ENCODE results near the gene TAF11L3.
A peak's percentile ranks its signal among the peaks of the same experiment; 100 is the strongest.
"Not testable (repeated sequence)": the region's sequence is repeated elsewhere in the genome, so short reads cannot be mapped to it uniquely, and the experiment has no call there.

Gene TAF11L3

DNA sequence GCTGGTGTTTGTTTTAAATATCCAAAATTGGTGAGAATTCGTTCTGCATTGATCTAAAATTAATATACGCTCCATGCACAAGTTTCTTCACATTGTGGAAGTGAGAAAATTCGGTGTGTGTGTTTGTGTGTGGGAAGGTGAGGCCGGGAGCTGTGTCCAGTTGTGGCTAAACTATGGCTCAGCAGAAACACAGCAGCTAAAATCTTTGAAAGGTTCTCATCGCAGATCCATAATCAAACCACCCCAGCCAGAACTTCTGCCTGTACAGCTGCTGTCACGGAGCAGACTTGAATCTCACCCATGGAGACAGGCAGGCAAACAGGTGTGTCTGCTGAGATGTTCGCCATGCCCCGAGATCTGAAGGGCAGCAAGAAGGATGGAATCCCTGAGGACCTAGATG is 20.2 kb upstream of the TAF11L3 start, which contains the start of gene TAF11L2:
Gene TAF11L2, plus strand, starts transcription at position 301 of the 400 bp plus-strand sequence.
- not testable (repeated sequence) for H3K36me3 ChIP-seq (ENCODE audit: control insufficient read depth in 1 of 2, insufficient read depth in 2 of 2, low read length in 2 of 2); H3K4me1 ChIP-seq (ENCODE audit: control insufficient read depth in 1 of 2, insufficient read depth in 2 of 2, low read length in 2 of 2); H2BK5ac ChIP-seq (ENCODE audit: low read depth, low read length, poor library complexity); H2AK5ac ChIP-seq (ENCODE audit: low read length); H3K4ac ChIP-seq (ENCODE audit: low read depth, low read length); H3K79me1 ChIP-seq (ENCODE audit: low read length); H3K27me3 ChIP-seq (ENCODE audit: insufficient read depth, low read length); H3K4me3 ChIP-seq (ENCODE audit: low read depth, low read length); H3K79me2 ChIP-seq (ENCODE audit: control insufficient read depth, insufficient read depth, low read length, poor library complexity); H3K27ac ChIP-seq (ENCODE audit: low read depth, low read length); H3K9me3 ChIP-seq (ENCODE audit: insufficient read depth, low read depth, low read length); DNase-seq; H3K18ac ChIP-seq (ENCODE audit: low read length); H4K12ac ChIP-seq (ENCODE audit: low read depth, low read length); H2BK120ac ChIP-seq (ENCODE audit: insufficient read depth, low read length, poor library complexity); H3K9ac ChIP-seq (ENCODE audit: low read length); H4K8ac ChIP-seq (ENCODE audit: low read depth, low read length); H3K4me2 ChIP-seq (ENCODE audit: low read length); H2BK12ac ChIP-seq (ENCODE audit: low read length); H2AFZ ChIP-seq (ENCODE audit: insufficient read depth, low read length, poor library complexity); H3K14ac ChIP-seq (ENCODE audit: low read length)
- no CpG with 5 or more reads among the region's 8 CpGs for WGBS (ENCODE audit: extremely low coverage, insufficient coverage, insufficient read length)
- peak within 1 kb of the TSS; percentile 81 for H3K23ac ChIP-seq (ENCODE audit: low read length)
- H4K91ac ChIP-seq (ENCODE audit: low read depth, low read length): peak within 1 kb of the TSS; percentile 14

- no peak overlapping the region for H3K27ac ChIP-seq (ENCODE audit: low read depth, low read length)
- no peak overlapping the region for H3K4ac ChIP-seq (ENCODE audit: low read depth, low read length)
- no peak overlapping the region for H3K9ac ChIP-seq (ENCODE audit: low read length)
- no peak overlapping the region for H2AFZ ChIP-seq (ENCODE audit: insufficient read depth, low read length, poor library complexity)
- no peak overlapping the region for H2BK5ac ChIP-seq (ENCODE audit: low read depth, low read length, poor library complexity)
- H3K23ac ChIP-seq (ENCODE audit: low read length): no peak overlapping the region
- H3K36me3 ChIP-seq (ENCODE audit: control insufficient read depth in 1 of 2, insufficient read depth in 2 of 2, low read length in 2 of 2): no peaks in the 10 kb centered on the region
- H3K4me3 ChIP-seq (ENCODE audit: low read depth, low read length): no peak overlapping the region
- H3K79me2 ChIP-seq (ENCODE audit: control insufficient read depth, insufficient read depth, low read length, poor library complexity): no peaks in the 10 kb centered on the region
- no peak overlapping the region for H4K8ac ChIP-seq (ENCODE audit: low read depth, low read length)
- no peak overlapping the region for H4K12ac ChIP-seq (ENCODE audit: low read depth, low read length)
- H3K4me1 ChIP-seq (ENCODE audit: control insufficient read depth in 1 of 2, insufficient read depth in 2 of 2, low read length in 2 of 2): no peaks in the 10 kb centered on the region
- DNase-seq: no peak
- no peak overlapping the region for H3K18ac ChIP-seq (ENCODE audit: low read length)
- no peak overlapping the region for H3K4me2 ChIP-seq (ENCODE audit: low read length)
- no peak overlapping the region for H2AK5ac ChIP-seq (ENCODE audit: low read length)
- H3K27me3 ChIP-seq (ENCODE audit: insufficient read depth, low read length): no peaks in the 10 kb centered on the region
- H2BK12ac ChIP-seq (ENCODE audit: low read length): no peak overlapping the region
- H3K79me1 ChIP-seq (ENCODE audit: low read length): no peaks in the 10 kb centered on the region
- no peak overlapping the region for H4K91ac ChIP-seq (ENCODE audit: low read depth, low read length)
- H3K9me3 ChIP-seq (ENCODE audit: insufficient read depth, low read depth, low read length): no peaks in the 10 kb centered on the region
- no peak overlapping the region for H3K14ac ChIP-seq (ENCODE audit: low read length)
- no CpG with 5 or more reads among the region's 17 CpGs for WGBS (ENCODE audit: extremely low coverage, insufficient coverage, insufficient read length)
- H2BK120ac ChIP-seq (ENCODE audit: insufficient read depth, low read length, poor library complexity): no peak overlapping the region
These were observed 6.3 kb upstream of the TAF11L3 start for GRCh38 chr5:17511775-17512325.

DNA sequence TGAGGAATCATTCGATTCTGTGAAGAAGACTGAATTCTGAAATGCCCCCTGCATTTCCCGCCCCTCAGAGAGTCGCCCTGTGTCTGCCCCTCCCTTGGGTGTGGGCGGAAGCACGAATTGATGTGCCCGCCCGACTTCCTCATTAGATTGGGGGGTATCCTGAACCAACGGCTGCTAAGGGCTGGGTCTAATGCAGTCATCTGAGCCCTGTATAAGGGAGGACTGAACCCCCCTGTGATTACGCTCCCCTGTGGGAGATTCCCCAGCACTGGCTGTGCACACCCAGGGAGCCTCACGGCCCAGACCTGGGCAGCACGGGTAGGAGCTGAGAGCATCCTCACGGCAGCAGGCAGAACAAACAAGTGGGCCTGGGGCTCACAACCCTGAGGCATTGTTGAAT is 641 bp upstream of the TAF11L3 start:
- not testable (repeated sequence) for H4K12ac ChIP-seq (ENCODE audit: low read depth, low read length); H3K23ac ChIP-seq (ENCODE audit: low read length); H4K8ac ChIP-seq (ENCODE audit: low read depth, low read length); H4K91ac ChIP-seq (ENCODE audit: low read depth, low read length); H3K9me3 ChIP-seq (ENCODE audit: insufficient read depth, low read depth, low read length); H3K27me3 ChIP-seq (ENCODE audit: insufficient read depth, low read length); H3K27ac ChIP-seq (ENCODE audit: low read depth, low read length); H2BK12ac ChIP-seq (ENCODE audit: low read length); DNase-seq; H2AK5ac ChIP-seq (ENCODE audit: low read length); H3K36me3 ChIP-seq (ENCODE audit: control insufficient read depth in 1 of 2, insufficient read depth in 2 of 2, low read length in 2 of 2); H3K79me2 ChIP-seq (ENCODE audit: control insufficient read depth, insufficient read depth, low read length, poor library complexity); H3K4me3 ChIP-seq (ENCODE audit: low read depth, low read length); H2BK120ac ChIP-seq (ENCODE audit: insufficient read depth, low read length, poor library complexity); H2AFZ ChIP-seq (ENCODE audit: insufficient read depth, low read length, poor library complexity); H3K4me1 ChIP-seq (ENCODE audit: control insufficient read depth in 1 of 2, insufficient read depth in 2 of 2, low read length in 2 of 2); H3K4me2 ChIP-seq (ENCODE audit: low read length); H3K14ac ChIP-seq (ENCODE audit: low read length); H2BK5ac ChIP-seq (ENCODE audit: low read depth, low read length, poor library complexity); H3K4ac ChIP-seq (ENCODE audit: low read depth, low read length); H3K79me1 ChIP-seq (ENCODE audit: low read length); H3K9ac ChIP-seq (ENCODE audit: low read length); H3K18ac ChIP-seq (ENCODE audit: low read length)
- no CpG with 5 or more reads among the region's 12 CpGs for WGBS (ENCODE audit: extremely low coverage, insufficient coverage, insufficient read length)

DNA sequence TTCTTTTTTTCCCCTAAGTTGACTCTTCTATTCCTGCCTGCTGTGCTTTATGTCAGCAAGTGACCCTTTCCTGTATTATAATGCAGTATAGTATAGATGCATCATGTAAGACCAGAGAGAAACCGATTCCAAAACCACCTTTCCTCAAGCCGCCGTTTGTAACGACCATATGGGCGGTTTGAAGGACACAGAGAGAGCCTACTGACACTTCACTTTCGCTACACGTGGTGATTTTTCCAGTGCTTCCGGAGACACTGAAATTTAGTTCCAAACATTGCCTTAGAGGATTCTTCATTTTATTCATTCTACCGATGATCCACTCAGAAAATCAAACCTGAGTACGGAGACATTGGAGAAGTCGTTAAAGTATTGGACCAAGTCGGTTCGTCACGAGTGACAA is 1.3 kb downstream of the TAF11L3 start:
- not testable (repeated sequence) for H2AK5ac ChIP-seq (ENCODE audit: low read length); H3K4ac ChIP-seq (ENCODE audit: low read depth, low read length); H3K14ac ChIP-seq (ENCODE audit: low read length); H4K91ac ChIP-seq (ENCODE audit: low read depth, low read length); H3K27me3 ChIP-seq (ENCODE audit: insufficient read depth, low read length); H3K79me2 ChIP-seq (ENCODE audit: control insufficient read depth, insufficient read depth, low read length, poor library complexity); H3K79me1 ChIP-seq (ENCODE audit: low read length); H3K23ac ChIP-seq (ENCODE audit: low read length); H3K27ac ChIP-seq (ENCODE audit: low read depth, low read length); H3K18ac ChIP-seq (ENCODE audit: low read length); H4K12ac ChIP-seq (ENCODE audit: low read depth, low read length); H2BK5ac ChIP-seq (ENCODE audit: low read depth, low read length, poor library complexity); H2BK12ac ChIP-seq (ENCODE audit: low read length); H3K4me3 ChIP-seq (ENCODE audit: low read depth, low read length); H3K4me2 ChIP-seq (ENCODE audit: low read length); H3K4me1 ChIP-seq (ENCODE audit: control insufficient read depth in 1 of 2, insufficient read depth in 2 of 2, low read length in 2 of 2); H2AFZ ChIP-seq (ENCODE audit: insufficient read depth, low read length, poor library complexity); H3K9ac ChIP-seq (ENCODE audit: low read length); DNase-seq; H3K36me3 ChIP-seq (ENCODE audit: control insufficient read depth in 1 of 2, insufficient read depth in 2 of 2, low read length in 2 of 2); H4K8ac ChIP-seq (ENCODE audit: low read depth, low read length); H2BK120ac ChIP-seq (ENCODE audit: insufficient read depth, low read length, poor library complexity); H3K9me3 ChIP-seq (ENCODE audit: insufficient read depth, low read depth, low read length)
- WGBS (ENCODE audit: extremely low coverage, insufficient coverage, insufficient read length): no CpG with 5 or more reads among the region's 14 CpGs

Measured in trophoblast cell (in vitro differentiated cells and primary cell).